WTC11 (cell line): Measurements from ENCODE around the gene LIPH. TPM values are rescaled to one million over a fixed set of nuclear protein-coding genes. Genes with fewer than 3 reads are reported as not detected.

Experiments used
- ATAC-seq: fragments of 200-7000 bp; cut with Tn5 transposase; 2 replicates; pipeline ENCODE4 v1.10.0; 2021; ENCODE audit warnings: mild to moderate bottlenecking, moderate library complexity
- CTCF ChIA-PET: fragments of 300-600 bp; sonication (Branson Sonifier 250); formaldehyde crosslinking; loops from one replicate; lab custom pipeline; 2021; ENCODE audit warnings: antibody characterized with exemption; lab: Charles Lee
- POLR2A ChIA-PET: fragments of 350-600 bp; sonication (Branson Sonifier 250); formaldehyde crosslinking; loops from one replicate; lab custom pipeline; 2021; ENCODE audit warnings: antibody characterized with exemption; lab: Charles Lee
- DNase-seq: peaks from one replicate; pipeline ENCODE4 v3.0.0; 2021; ENCODE audit warnings: low spot score
- H3K27ac Mint-ChIP-seq: 2 replicates; pipeline ENCODE4 v1.8.0; 2021; ENCODE audit warnings: mixed read lengths
- H3K27me3 Mint-ChIP-seq: 2 replicates; pipeline ENCODE4 v1.8.0; 2021; ENCODE audit warnings: low read depth, mild to moderate bottlenecking, moderate library complexity, mixed read lengths
- H3K36me3 Mint-ChIP-seq: 2 replicates; pipeline ENCODE4 v1.8.0; 2021; ENCODE audit warnings: mixed read lengths
- H3K4me1 Mint-ChIP-seq: 2 replicates; pipeline ENCODE4 v1.8.0; 2022; ENCODE audit warnings: mixed read lengths
- H3K4me3 Mint-ChIP-seq: 2 replicates; pipeline ENCODE4 v1.8.0; 2021; ENCODE audit warnings: mild to moderate bottlenecking, moderate library complexity, mixed read lengths
- H3K9me3 Mint-ChIP-seq: 2 replicates; pipeline ENCODE4 v1.8.0; 2021; ENCODE audit warnings: mixed read lengths
- ARID4B ChIP-seq: sonication (generic); formaldehyde crosslinking; IDR thresholded peaks from 2 replicates; pipeline ENCODE4 v1.8.0; 2023; ENCODE audit warnings: missing genetic modification reagents, mild to moderate bottlenecking, borderline replicate concordance
- E2F1 ChIP-seq: sonication (generic); formaldehyde crosslinking; IDR thresholded peaks from 2 replicates; pipeline ENCODE4 v1.8.0; 2022; ENCODE audit warnings: mild to moderate bottlenecking, missing genetic modification reagents
- ERG ChIP-seq: fragments of 250-450 bp; sonication (Bioruptor Pico); IDR thresholded peaks from 2 replicates; pipeline ENCODE4 v1.8.0; 2021; ENCODE audit warnings: mild to moderate bottlenecking
- FOXP4 ChIP-seq: sonication (generic); formaldehyde crosslinking; IDR thresholded peaks from 2 replicates; pipeline ENCODE4 v1.8.0; 2022; ENCODE audit warnings: mild to moderate bottlenecking, missing genetic modification reagents
- GABPB1 ChIP-seq: sonication (generic); formaldehyde crosslinking; IDR thresholded peaks from 2 replicates; pipeline ENCODE4 v1.8.1; 2023; ENCODE audit warnings: mild to moderate bottlenecking, missing genetic modification reagents
- JAZF1 ChIP-seq: fragments of 250-450 bp; sonication (Bioruptor Pico); IDR thresholded peaks from 2 replicates; pipeline ENCODE4 v1.9.0; 2021; ENCODE audit warnings: moderate library complexity, mild to moderate bottlenecking, inconsistent platforms
- MAX ChIP-seq: sonication (generic); formaldehyde crosslinking; IDR thresholded peaks from 2 replicates; pipeline ENCODE4 v1.8.0; 2022; ENCODE audit warnings: mild to moderate bottlenecking, missing genetic modification reagents
- NFYB ChIP-seq: sonication (generic); formaldehyde crosslinking; conservative IDR thresholded peaks from 2 replicates; pipeline ENCODE4 v1.8.0; 2022; ENCODE audit warnings: low read depth, missing genetic modification reagents
- NR3C1 ChIP-seq: sonication (generic); formaldehyde crosslinking; conservative IDR thresholded peaks from 2 replicates; pipeline ENCODE4 v1.8.1; 2023; ENCODE audit warnings: low read depth, mild to moderate bottlenecking, missing genetic modification reagents
- SMAD3 ChIP-seq: sonication (generic); formaldehyde crosslinking; IDR thresholded peaks from 2 replicates; pipeline ENCODE4 v1.8.0; 2022; ENCODE audit warnings: missing genetic modification reagents, mild to moderate bottlenecking, borderline replicate concordance
- TCF7 ChIP-seq: sonication (generic); formaldehyde crosslinking; IDR thresholded peaks from 2 replicates; pipeline ENCODE4 v1.8.0; 2022; ENCODE audit warnings: mild to moderate bottlenecking, low read depth, missing genetic modification reagents, moderate library complexity
- ZNF232 ChIP-seq: sonication (generic); formaldehyde crosslinking; IDR thresholded peaks from 2 replicates; pipeline ENCODE4 v1.8.0; 2022; ENCODE audit warnings: mild to moderate bottlenecking, missing genetic modification reagents
- ZNF281 ChIP-seq: sonication (generic); formaldehyde crosslinking; IDR thresholded peaks from 2 replicates; pipeline ENCODE4 v1.8.0; 2023; ENCODE audit warnings: mild to moderate bottlenecking, missing genetic modification reagents
- ZNF317 ChIP-seq: sonication (generic); formaldehyde crosslinking; IDR thresholded peaks from 2 replicates; pipeline ENCODE4 v1.8.1; 2023; ENCODE audit warnings: low read depth, mild to moderate bottlenecking, moderate library complexity, missing genetic modification reagents, borderline replicate concordance
- ZNF396 ChIP-seq: fragments of 250-450 bp; sonication (Bioruptor Pico); IDR thresholded peaks from 2 replicates; pipeline ENCODE4 v1.8.0; 2021; ENCODE audit warnings: mild to moderate bottlenecking, moderate library complexity, borderline replicate concordance
- ZNF512 ChIP-seq: sonication (generic); formaldehyde crosslinking; IDR thresholded peaks from 2 replicates; pipeline ENCODE4 v1.8.1; 2022; ENCODE audit warnings: missing genetic modification reagents, borderline replicate concordance
- total RNA-seq: library from RNA; stranded (reverse); gene quantifications from 3 replicates; pipeline ENCODE4 v1.2.3, GENCODE V29; 2021

The LIPH gene
- total RNA-seq, 1 experiment from 2014 or later: 0.07 TPM

- Mint-ChIP-seq H3K27me3 (no peaks in the 10 kb centered on the region), H3K4me1 (peaks cover 7% of the 10 kb centered on the region), H3K4me3 (no peak overlapping the region), H3K9me3 (no peaks in the 10 kb centered on the region), H3K36me3 (no peaks in the 10 kb centered on the region), H3K27ac (no peak overlapping the region)
- DNase-seq: no peak
- ChIA-PET POLR2A (no interaction called here), CTCF (no interaction called here)
- TF ChIP-seq ZNF232 (CRISPR knock-in tag): no peak
- TF ChIP-seq JAZF1 (CRISPR knock-in tag): no peak
- TF ChIP-seq TCF7 (CRISPR knock-in tag): no peak
- TF ChIP-seq ERG (CRISPR knock-in tag): no peak
- no peak for TF ChIP-seq MAX (CRISPR knock-in tag)
- no peak for TF ChIP-seq ZNF396
- TF ChIP-seq ARID4B (CRISPR knock-in tag): no peak
- TF ChIP-seq GABPB1 (CRISPR knock-in tag): no peak
- no peak for TF ChIP-seq NFYB (CRISPR knock-in tag)
- TF ChIP-seq NR3C1 (CRISPR knock-in tag): no peak
- TF ChIP-seq E2F1 (CRISPR knock-in tag): no peak
- TF ChIP-seq FOXP4 (CRISPR knock-in tag): no peak
- TF ChIP-seq ZNF317 (CRISPR knock-in tag): no peak
- TF ChIP-seq SMAD3 (CRISPR knock-in tag): no peak
- no peak for ATAC-seq
These were observed 2.7 kb downstream of the LIPH start for GRCh38 chr3:185549651-185550111.

GRCh38 chr3:185549122-185549521 lies 3.3 kb downstream of the LIPH start:
- Mint-ChIP-seq H3K4me3 (no peak overlapping the region), H3K9me3 (no peaks in the 10 kb centered on the region)
- no peak for TF ChIP-seq ZNF281 (CRISPR knock-in tag)
- TF ChIP-seq ZNF512 (CRISPR knock-in tag): no peak
- TF ChIP-seq, all 79 proteins: peak for 0
- no peaks in the 10 kb centered on the region for H3K36me3 Mint-ChIP-seq
- H3K4me1 Mint-ChIP-seq: peaks cover 7% of the 10 kb centered on the region
- no peak for DNase-seq
- POLR2A ChIA-PET: no interaction called here
- H3K27me3 Mint-ChIP-seq: no peaks in the 10 kb centered on the region
- no peak for ATAC-seq
- CTCF ChIA-PET: no interaction called here
- no peak overlapping the region for H3K27ac Mint-ChIP-seq
